Activated CD4-positive, alpha-beta T cell treated with anti-CD3 and anti-CD28 coated beads, Interleukin-2, Interleukin-6, amounts not matched to agents 100 ng/mL and 50 ng/mL, durations not matched to agents 16 hours and 8 hours (primary cell): ENCODE measurements around the gene THSD4.
"Not testable (repeated sequence)": the region's sequence is repeated elsewhere in the genome, so short reads cannot be mapped to it uniquely, and the experiment has no call there.

Experiments
- DNase-seq: peaks from one replicate; pipeline ENCODE4 v3.0.0-alpha.2; 2020

Gene THSD4

GRCh38 chr15:71194286-71194685 is 79.0 kb downstream of the THSD4 start:
- no peak for DNase-seq

- DNase-seq: no peak
Observed at GRCh38 chr15:71195242-71195641, 80.0 kb downstream of the THSD4 start.

- no peak for DNase-seq
Observed at GRCh38 chr15:71197620-71198019, 82.3 kb downstream of the THSD4 start.

- no peak for DNase-seq
Observed at GRCh38 chr15:71198846-71199245, 83.6 kb downstream of the THSD4 start.

GRCh38 chr15:71199384-71200351 is 84.4 kb downstream of the THSD4 start:
- no peak for DNase-seq

GRCh38 chr15:71201477-71201876 is 86.2 kb downstream of the THSD4 start:
- DNase-seq: no peak

GRCh38 chr15:71202712-71203111 is 87.4 kb downstream of the THSD4 start:
- no peak for DNase-seq

GRCh38 chr15:71203586-71204474 is 88.6 kb downstream of the THSD4 start:
- no peak for DNase-seq

- DNase-seq: no peak
Observed at GRCh38 chr15:71207141-71207540, 91.9 kb downstream of the THSD4 start.

- no peak for DNase-seq
Observed at GRCh38 chr15:71212146-71212545, 96.9 kb downstream of the THSD4 start.

GRCh38 chr15:71213943-71214342 is 98.7 kb downstream of the THSD4 start:
- not testable (repeated sequence) for DNase-seq

GRCh38 chr15:71215126-71215894 is 100.0 kb downstream of the THSD4 start:
- DNase-seq: no peak

- DNase-seq: no peak
Observed at GRCh38 chr15:71218272-71218805, 103.1 kb downstream of the THSD4 start.

- DNase-seq: no peak
Observed at GRCh38 chr15:71219101-71219500, 103.8 kb downstream of the THSD4 start.

GRCh38 chr15:71219645-71220044 is 104.4 kb downstream of the THSD4 start:
- no peak for DNase-seq

- no peak for DNase-seq
Observed at GRCh38 chr15:71220828-71221227, 105.6 kb downstream of the THSD4 start.

GRCh38 chr15:71221417-71221816 is 106.1 kb downstream of the THSD4 start:
- no peak for DNase-seq

GRCh38 chr15:71223516-71223915 is 108.2 kb downstream of the THSD4 start:
- DNase-seq: no peak

GRCh38 chr15:71224024-71224423 is 108.8 kb downstream of the THSD4 start:
- DNase-seq: no peak

- no peak for DNase-seq
Observed at GRCh38 chr15:71225851-71226250, 110.6 kb downstream of the THSD4 start.

- DNase-seq: no peak
Observed at GRCh38 chr15:71226536-71227455, 111.5 kb downstream of the THSD4 start.
